ENCODE measurements around the gene CHMP3.

The CHMP3 gene

DNA sequence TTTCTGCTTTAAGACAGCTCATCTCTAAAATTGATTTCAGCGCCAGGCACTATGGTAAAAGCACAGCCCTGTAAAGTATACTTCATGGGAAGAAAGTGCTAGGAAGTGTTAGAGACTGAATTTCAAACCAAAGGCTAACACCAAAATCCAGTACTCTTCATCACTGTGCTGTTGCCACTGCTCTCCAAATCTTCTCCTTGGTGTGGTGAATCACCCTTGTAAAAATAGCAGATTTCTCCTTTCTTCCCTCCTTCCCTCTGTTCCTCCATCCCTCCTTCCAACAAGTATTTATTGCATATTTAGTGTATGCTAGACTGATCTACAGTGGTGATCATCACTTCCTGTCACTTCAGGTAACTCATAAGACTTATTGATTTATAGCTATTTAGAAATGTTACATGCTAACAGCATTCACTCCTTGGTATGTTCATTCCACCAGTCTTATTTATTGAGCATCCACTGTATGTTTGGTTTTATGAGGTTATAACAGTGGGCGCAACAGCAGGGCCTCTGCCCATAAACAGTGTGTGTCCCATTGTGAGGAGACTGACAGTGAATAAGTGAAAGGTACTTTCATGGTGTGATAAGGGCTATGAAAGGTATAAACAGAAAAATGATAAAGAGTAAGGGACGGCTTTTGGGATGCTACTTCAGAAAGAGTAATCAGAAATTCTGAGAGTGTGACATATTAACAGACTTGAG lies 102.0 kb downstream of the CHMP3 start:
- DNase-seq = no peak

- no peak for DNase-seq
Measured at GRCh38 chr2:86455181-86455580, 108.1 kb downstream of the CHMP3 start.

- no peak for DNase-seq
Measured at GRCh38 chr2:86454238-86454637, 109.0 kb downstream of the CHMP3 start.

- peak; percentile 8 for DNase-seq
Measured at GRCh38 chr2:86453836-86454235, 109.4 kb downstream of the CHMP3 start.
